GM23248 (cell line): Measurements from ENCODE around the gene ZNF827.

Experiments
- EZH2 ChIP-seq: fragments of 200-600 bp; sonication (generic); IDR thresholded peaks from 2 replicates; pipeline ENCODE4 v1.6.1; 2018; ENCODE audit warnings: antibody characterized with exemption, mild to moderate bottlenecking; ENCODE audit not compliant: insufficient read depth, poor library complexity, severe bottlenecking
- EZH2phosphoT487 ChIP-seq: fragments of 200-600 bp; sonication (generic); IDR thresholded peaks from 2 replicates; pipeline ENCODE4 v1.6.1; 2018; ENCODE audit warnings: antibody characterized with exemption, moderate library complexity, mild to moderate bottlenecking, low read depth; ENCODE audit not compliant: insufficient read depth

DNA sequence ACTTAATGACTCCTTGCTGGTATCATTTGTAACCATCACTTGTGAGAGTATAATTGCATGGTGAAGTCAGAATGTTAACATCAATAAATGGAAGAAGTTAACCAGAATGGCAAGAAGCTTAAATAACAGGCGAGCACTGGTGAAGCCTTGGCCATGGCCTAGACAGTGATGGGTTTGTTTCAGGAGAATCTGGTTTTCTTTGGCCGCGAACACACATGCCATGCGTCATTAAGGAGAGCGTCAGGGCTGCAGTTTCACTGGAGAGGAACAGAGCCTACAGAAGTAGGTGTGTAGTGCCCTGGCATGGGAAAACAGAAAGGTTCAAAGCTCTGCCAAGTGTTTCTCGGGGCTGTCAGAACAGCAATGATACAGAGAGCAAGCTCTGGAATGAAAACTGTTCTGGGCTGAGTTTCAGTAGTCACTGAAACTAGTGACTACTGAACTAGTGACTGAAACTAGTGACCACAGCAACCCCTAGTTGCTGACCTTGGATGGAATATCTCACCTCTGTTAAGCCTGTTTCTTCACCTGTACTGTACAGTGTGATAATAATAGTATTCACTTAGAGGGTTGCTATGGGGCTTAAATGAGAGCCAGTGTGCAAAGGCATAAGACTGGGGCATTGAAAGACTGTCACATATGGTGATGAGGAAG lies 164.9 kb downstream of the ZNF827 start:
- TF ChIP-seq EZH2 = no peak
- no peak for TF ChIP-seq EZH2phosphoT487
